PC-3 (cell line): ENCODE data around the gene ZNRF2. TPM values are rescaled to one million over a fixed set of nuclear protein-coding genes. Genes with fewer than 3 reads are reported as not detected.

Experiments
- ATAC-seq: fragments of 200-7000 bp; cut with Tn5 transposase; 2 replicates; pipeline ENCODE4 v1.9.1; 2020; ENCODE audit warnings: mild to moderate bottlenecking, moderate library complexity
- BruUV-seq: library from RNA; stranded (reverse); fragments of 400-500 nt; replicated peaks from 2 replicates; lab custom pipeline; 2021; lab: Mats Ljungman, UMichigan
- CTCF ChIA-PET: fragments of 300-600 bp; sonication (Branson Sonifier 250); formaldehyde crosslinking; loops from one replicate; lab custom pipeline; 2022; ENCODE audit warnings: antibody characterized with exemption; lab: Charles Lee
- POLR2A ChIA-PET: fragments of 300-600 bp; sonication (Branson Sonifier 250); formaldehyde crosslinking; loops from one replicate; lab custom pipeline; 2022; ENCODE audit warnings: antibody characterized with exemption; ENCODE audit not compliant: unreplicated experiment; lab: Charles Lee
- DNase-seq: peaks from one replicate; pipeline ENCODE4 v3.0.0-alpha.2; 2015
- H2AFZ ChIP-seq: fragments of 300-600 bp; sonication (generic); 2 replicates; pipeline ENCODE4 v1.6.0; 2016; ENCODE audit warnings: antibody characterized with exemption, low read length
- H3F3A ChIP-seq: fragments of 300-600 bp; sonication (generic); one replicate; pipeline ENCODE4 v1.6.0; 2017; ENCODE audit warnings: antibody characterized with exemption, low read length, control low read depth, mild to moderate bottlenecking; ENCODE audit not compliant: unreplicated experiment
- H3K27ac ChIP-seq: fragments of 300-600 bp; sonication (generic); 2 replicates; pipeline ENCODE4 v1.5.1; 2016; ENCODE audit warnings: mild to moderate bottlenecking, low read length
- H3K27me3 ChIP-seq: fragments of 300-600 bp; sonication (generic); 2 replicates; pipeline ENCODE4 v1.6.1; 2016; ENCODE audit warnings: low read length, mixed read lengths
- H3K36me3 ChIP-seq: fragments of 300-600 bp; sonication (generic); 2 replicates; pipeline ENCODE4 v1.6.1; 2016; ENCODE audit warnings: low read depth, mixed run types, low read length, mixed read lengths
- H3K4me1 ChIP-seq: fragments of 300-600 bp; sonication (generic); 2 replicates; pipeline ENCODE4 v1.5.1; 2016; ENCODE audit warnings: low read length; ENCODE audit not compliant: insufficient read depth
- H3K4me2 ChIP-seq: fragments of 300-600 bp; sonication (generic); 2 replicates; pipeline ENCODE4 v1.6.0; 2016; ENCODE audit warnings: low read length
- H3K4me3 ChIP-seq: fragments of 300-600 bp; sonication (generic); 2 replicates; pipeline ENCODE4 v1.5.1; 2016; ENCODE audit warnings: mild to moderate bottlenecking, low read length, mixed read lengths
- H3K79me2 ChIP-seq: fragments of 300-600 bp; sonication (generic); 2 replicates; pipeline ENCODE4 v1.6.1; 2017; ENCODE audit warnings: low read length, mixed read lengths
- H3K9ac ChIP-seq: fragments of 300-600 bp; sonication (generic); 2 replicates; pipeline ENCODE4 v1.6.0; 2016; ENCODE audit warnings: mild to moderate bottlenecking, low read length
- H3K9me2 ChIP-seq: fragments of 300-600 bp; sonication (generic); replicated peaks from 2 replicates; pipeline ENCODE4 v1.6.1; 2016; ENCODE audit warnings: mixed run types, low read length, mixed read lengths
- H3K9me3 ChIP-seq: fragments of 300-600 bp; sonication (generic); 2 replicates; pipeline ENCODE4 v1.6.1; 2016; ENCODE audit warnings: low read length, mixed read lengths
- H4K20me1 ChIP-seq: fragments of 300-600 bp; sonication (generic); 2 replicates; pipeline ENCODE4 v1.6.1; 2016; ENCODE audit warnings: low read length, mixed read lengths
- CTCF ChIP-seq: fragments of 300-600 bp; sonication (generic); conservative IDR thresholded peaks from 2 replicates; pipeline ENCODE4 v1.5.1; 2017; ENCODE audit warnings: antibody characterized with exemption, low read depth, mild to moderate bottlenecking, low read length
- EZH2 ChIP-seq: fragments of 300-600 bp; sonication (generic); IDR thresholded peaks from one replicate; pipeline ENCODE4 v1.6.1; 2017; ENCODE audit warnings: antibody characterized with exemption, mild to moderate bottlenecking, low read length; ENCODE audit not compliant: unreplicated experiment
- EZH2phosphoT487 ChIP-seq: fragments of 300-600 bp; sonication (generic); IDR thresholded peaks from 2 replicates; pipeline ENCODE4 v1.6.1; 2018; ENCODE audit warnings: mild to moderate bottlenecking, antibody characterized with exemption, low read length, borderline replicate concordance
- intact Hi-C: fragments of 100-400 bp; cut with micrococcal nuclease; formaldehyde crosslinking; loops from 2 replicates; pipeline ENCODE4 v1.9.0; 2023
- total RNA-seq: library from RNA; depleted of rRNA; stranded (reverse); fragments of >200 nt; gene quantifications from 2 replicates; pipeline ENCODE4 v1.2.3, GENCODE V29; 2014

The ZNRF2 gene
- total RNA-seq, 1 experiment from 2014 or later = 13.1 TPM

DNA sequence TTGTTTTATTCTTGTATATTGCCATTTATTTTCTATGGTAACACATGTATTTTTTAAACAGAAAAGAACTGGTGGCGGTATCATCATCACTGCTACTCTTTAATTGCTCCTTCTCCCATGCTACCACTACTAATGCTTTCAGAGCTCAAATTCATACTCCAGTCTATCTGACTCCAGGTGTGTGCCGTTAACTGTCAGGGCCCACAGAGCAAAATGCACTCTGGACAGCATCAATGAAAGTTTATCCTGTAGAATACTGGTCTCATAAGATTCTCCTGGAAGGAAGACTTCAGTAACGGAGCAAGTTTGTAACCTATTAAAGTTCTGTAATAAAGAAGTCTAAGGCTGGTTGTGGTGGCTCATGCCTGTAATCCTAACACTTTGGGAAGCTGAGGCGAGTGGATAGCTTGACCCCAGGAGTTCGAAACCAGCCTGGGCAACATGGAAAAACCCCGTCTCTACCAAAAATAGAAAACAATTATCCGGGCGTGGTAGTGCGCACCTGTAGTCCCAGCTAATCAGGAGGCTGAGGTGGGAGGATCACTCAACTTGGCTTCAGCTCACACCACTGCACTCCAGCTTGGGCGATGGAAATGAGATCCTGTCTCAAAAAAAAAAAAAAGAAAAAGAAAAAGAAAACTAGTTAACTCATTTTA lies 18.4 kb downstream of the ZNRF2 start:
- intact Hi-C loops = no loop called here
- no peaks in the 10 kb centered on the region for H3K9me3 ChIP-seq
- H3K79me2 ChIP-seq = peaks cover 57% of the 10 kb centered on the region
- ATAC-seq (no peak), DNase-seq (no peak)
- no peaks in the 10 kb centered on the region for H4K20me1 ChIP-seq
- no peaks in the 10 kb centered on the region for H3F3A ChIP-seq
- POLR2A ChIA-PET = no interaction called here
- no peak for TF ChIP-seq EZH2phosphoT487
- no peak for TF ChIP-seq EZH2
- no peak for TF ChIP-seq CTCF
- no peaks in the 10 kb centered on the region for H3K36me3 ChIP-seq
- H3K4me3 ChIP-seq = no peak overlapping the region
- no peak overlapping the region for H2AFZ ChIP-seq
- BruUV-seq = no TSS peak
- CTCF ChIA-PET = no interaction called here
- H3K9ac ChIP-seq = no peak overlapping the region
- no peaks in the 10 kb centered on the region for H3K9me2 ChIP-seq
- no peaks in the 10 kb centered on the region for H3K27me3 ChIP-seq
- H3K27ac ChIP-seq = no peak overlapping the region
- no peak overlapping the region for H3K4me2 ChIP-seq
- H3K4me1 ChIP-seq = peaks cover 4% of the 10 kb centered on the region; the same call in 1 of the 2 replicates

GRCh38 chr7:30303312-30304039 lies 19.1 kb downstream of the ZNRF2 start:
- ChIA-PET POLR2A (no interaction called here), CTCF (no interaction called here)
- DNase-seq (no peak), ATAC-seq (no peak)
- Histone ChIP-seq H3F3A (no peaks in the 10 kb centered on the region), H3K27ac (no peak overlapping the region), H3K4me3 (no peak overlapping the region), H3K4me1 (peaks cover 10% of the 10 kb centered on the region), H3K9me3 (no peaks in the 10 kb centered on the region), H3K79me2 (peaks cover 63% of the 10 kb centered on the region), H2AFZ (no peak overlapping the region), H3K9ac (no peak overlapping the region), H3K36me3 (no peaks in the 10 kb centered on the region), H4K20me1 (no peaks in the 10 kb centered on the region), H3K9me2 (no peaks in the 10 kb centered on the region), H3K27me3 (no peaks in the 10 kb centered on the region), H3K4me2 (no peak overlapping the region)
- no TSS peak for BruUV-seq
- TF ChIP-seq CTCF (no peak), EZH2 (no peak), EZH2phosphoT487 (no peak)
- intact Hi-C loops = no loop called here
